Ramos (cell line): ENCODE results near the gene TMA7.
"Not testable (repeated sequence)": the region's sequence is repeated elsewhere in the genome, so short reads cannot be mapped to it uniquely, and the experiment has no call there.

Experiments
- in situ Hi-C: fragments of 300-500 bp; cut with MboI; formaldehyde crosslinking; loops from one replicate; pipeline ENCODE4 v1.14.3; 2022; ENCODE audit warnings: low sequenced_read_pairs; ENCODE audit not compliant: unreplicated experiment

Gene TMA7

GRCh38 chr3:48478626-48479555 lies 38.8 kb downstream of the TMA7 start:
- in situ Hi-C loops: no loop called here

DNA sequence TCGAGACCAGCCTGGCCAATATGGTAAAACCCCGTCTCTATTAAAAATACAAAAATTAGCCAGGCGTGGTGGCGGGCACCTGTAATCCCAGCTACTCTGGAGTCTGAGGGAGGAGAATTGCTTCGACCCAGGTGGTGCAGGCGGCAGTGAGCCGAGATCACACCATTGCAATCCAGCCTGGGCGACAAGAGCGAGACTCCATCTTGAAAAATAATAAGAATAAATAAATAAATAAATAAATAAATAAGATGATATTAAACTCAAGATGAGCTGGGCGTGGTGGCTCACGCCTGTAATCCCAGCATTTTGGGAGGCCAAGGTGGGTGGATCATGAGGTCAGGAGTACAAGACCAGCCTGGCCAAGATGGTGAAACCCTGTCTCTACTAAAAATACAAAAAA lies 40.8 kb downstream of the TMA7 start:
- in situ Hi-C loops: not testable (repeated sequence)

GRCh38 chr3:48482822-48483221 lies 42.8 kb downstream of the TMA7 start:
- in situ Hi-C loops: not testable (repeated sequence)

DNA sequence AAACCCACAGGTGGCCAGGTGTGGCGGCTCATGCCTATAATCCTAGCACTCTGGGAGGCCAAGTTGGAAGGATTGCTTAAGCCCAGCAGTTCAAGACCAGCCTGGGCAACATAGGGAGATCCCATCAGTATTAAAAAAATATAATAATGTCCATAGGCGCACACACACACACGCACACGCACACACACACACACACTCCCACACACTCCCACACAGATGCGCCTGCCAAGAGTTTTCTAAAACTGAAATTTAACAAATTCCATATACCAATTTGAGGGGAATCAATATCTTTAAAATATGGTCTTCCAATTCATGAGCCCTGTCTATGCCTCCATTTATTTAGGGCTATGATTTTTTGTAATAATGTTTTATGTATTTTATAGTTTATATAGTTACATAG lies 46.9 kb downstream of the TMA7 start:
- in situ Hi-C loops: no loop called here

GRCh38 chr3:48492461-48493202 lies 52.6 kb downstream of the TMA7 start:
- in situ Hi-C loops: no loop called here

DNA sequence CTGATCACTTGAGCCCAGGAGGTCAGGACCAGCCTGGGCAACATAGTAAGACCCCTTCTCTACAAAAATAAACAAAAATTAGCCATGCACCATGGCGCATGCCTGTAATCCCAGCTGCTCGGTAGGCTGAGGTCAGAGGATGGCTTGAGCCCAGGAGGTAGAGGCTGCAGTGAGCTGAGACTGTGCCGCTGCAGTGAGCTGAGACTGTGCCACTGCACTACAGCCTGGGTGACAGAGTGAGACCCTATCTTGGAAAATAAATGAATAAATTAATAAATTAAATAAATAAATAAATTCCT lies 53.1 kb downstream of the TMA7 start:
- in situ Hi-C loops: no loop called here
